H9 (cell line): ENCODE data around the gene P4HB. TPM values are rescaled to one million over a fixed set of nuclear protein-coding genes. Genes with fewer than 3 reads are reported as not detected.

ENCODE experiments used
- DNase-seq: peaks from one replicate; pipeline ENCODE4 v3.0.0-alpha.2; 2017
- H2AFZ ChIP-seq: one replicate; pipeline ENCODE4 v1.6.1; 2013; ENCODE audit warnings: mild to moderate bottlenecking, low read length, control low read depth, moderate library complexity
- H2AK5ac ChIP-seq: 2 replicates; pipeline ENCODE4 v1.6.1; 2013; ENCODE audit warnings: low read length, control low read depth, mixed read lengths; ENCODE audit not compliant: insufficient read length
- H2BK120ac ChIP-seq: one replicate; pipeline ENCODE4 v1.6.1; 2013; ENCODE audit warnings: low read depth, mild to moderate bottlenecking, low read length, control low read depth, inconsistent platforms; ENCODE audit not compliant: poor library complexity, severe bottlenecking
- H2BK12ac ChIP-seq: 2 replicates; pipeline ENCODE4 v1.6.1; 2013; ENCODE audit warnings: low read length, control low read depth, mixed read lengths, low read depth; ENCODE audit not compliant: insufficient read length
- H2BK15ac ChIP-seq: 2 replicates; pipeline ENCODE4 v1.6.1; 2013; ENCODE audit warnings: low read depth, low read length, control low read depth
- H2BK20ac ChIP-seq: one replicate; pipeline ENCODE4 v1.6.1; 2013; ENCODE audit warnings: low read depth, mild to moderate bottlenecking, low read length, control low read depth, inconsistent platforms; ENCODE audit not compliant: poor library complexity, severe bottlenecking
- H2BK5ac ChIP-seq: 2 replicates; pipeline ENCODE4 v1.6.1; 2013; ENCODE audit warnings: low read length, control low read depth, mixed read lengths; ENCODE audit not compliant: insufficient read length
- H3K14ac ChIP-seq: 2 replicates; pipeline ENCODE4 v1.6.1; 2013; ENCODE audit warnings: low read length, control low read depth; ENCODE audit not compliant: insufficient read depth
- H3K18ac ChIP-seq: 2 replicates; pipeline ENCODE4 v1.6.1; 2013; ENCODE audit warnings: low read depth, mild to moderate bottlenecking, mixed read lengths, low read length, control low read depth; ENCODE audit not compliant: insufficient read length
- H3K23ac ChIP-seq: 2 replicates; pipeline ENCODE4 v1.6.1; 2013; ENCODE audit warnings: low read length, control low read depth, mixed read lengths, low read depth; ENCODE audit not compliant: insufficient read length
- H3K23me2 ChIP-seq: 2 replicates; pipeline ENCODE4 v1.6.1; 2013; ENCODE audit warnings: low read depth, mild to moderate bottlenecking, mixed read lengths, low read length, control low read depth; ENCODE audit not compliant: insufficient read length, poor library complexity, severe bottlenecking
- H3K27ac ChIP-seq: 2 replicates; pipeline ENCODE4 v1.5.1; 2013; ENCODE audit warnings: low read length, control low read depth, mixed read lengths, low read depth; ENCODE audit not compliant: insufficient read length
- H3K27me3 ChIP-seq: 2 replicates; pipeline ENCODE4 v1.6.1; 2013; ENCODE audit warnings: low read length, control low read depth, inconsistent platforms; ENCODE audit not compliant: insufficient read depth
- H3K4ac ChIP-seq: 2 replicates; pipeline ENCODE4 v1.6.1; 2013; ENCODE audit warnings: low read depth, mild to moderate bottlenecking, control low read depth, inconsistent platforms, low read length, moderate library complexity
- H3K4me1 ChIP-seq: 2 replicates; pipeline ENCODE4 v1.6.1; 2013; ENCODE audit warnings: low read length, control low read depth, inconsistent platforms; ENCODE audit not compliant: insufficient read depth
- H3K4me2 ChIP-seq: 2 replicates; pipeline ENCODE4 v1.6.1; 2013; ENCODE audit warnings: low read length, control low read depth, mixed read lengths; ENCODE audit not compliant: insufficient read length, insufficient read depth
- H3K56ac ChIP-seq: 2 replicates; pipeline ENCODE4 v1.6.1; 2013; ENCODE audit warnings: low read depth, mild to moderate bottlenecking, mixed read lengths, low read length, control low read depth; ENCODE audit not compliant: insufficient read length
- H3K79me1 ChIP-seq: 2 replicates; pipeline ENCODE4 v1.6.1; 2013; ENCODE audit warnings: low read depth, mild to moderate bottlenecking, moderate library complexity, low read length, control low read depth, inconsistent platforms; ENCODE audit not compliant: insufficient read depth, poor library complexity, severe bottlenecking
- H3K79me2 ChIP-seq: 2 replicates; pipeline ENCODE4 v1.6.1; 2013; ENCODE audit warnings: low read length, control low read depth, inconsistent platforms; ENCODE audit not compliant: insufficient read depth
- H3K9ac ChIP-seq: 2 replicates; pipeline ENCODE4 v1.6.1; 2013; ENCODE audit warnings: low read length, control low read depth, mixed read lengths; ENCODE audit not compliant: insufficient read length; ENCODE audit errors: extremely low read depth
- H3K9me3 ChIP-seq: one replicate; pipeline ENCODE4 v1.6.1; 2013; ENCODE audit warnings: low read depth, low read length, inconsistent platforms; ENCODE audit not compliant: control insufficient read depth
- H3T11ph ChIP-seq: one replicate; pipeline ENCODE4 v1.6.1; 2013; ENCODE audit warnings: mild to moderate bottlenecking, low read length, control low read depth, inconsistent platforms
- H4K20me1 ChIP-seq: one replicate; pipeline ENCODE4 v1.6.1; 2013; ENCODE audit not compliant: control insufficient read depth, insufficient read length, insufficient read depth
- H4K5ac ChIP-seq: 2 replicates; pipeline ENCODE4 v1.6.1; 2013; ENCODE audit warnings: low read depth, mild to moderate bottlenecking, mixed read lengths, low read length, control low read depth; ENCODE audit not compliant: insufficient read length
- H4K8ac ChIP-seq: replicated peaks from 2 replicates; pipeline ENCODE4 v1.6.1; 2013; ENCODE audit warnings: low read length, control low read depth, mixed read lengths, low read depth; ENCODE audit not compliant: insufficient read length
- H4K91ac ChIP-seq: 2 replicates; pipeline ENCODE4 v1.6.1; 2013; ENCODE audit warnings: low read depth, mild to moderate bottlenecking, moderate library complexity, mixed read lengths, low read length, control low read depth; ENCODE audit not compliant: insufficient read length
- H3K27ac Mint-ChIP-seq, 3 experiments: 2 replicates in 2 of 3; 3 replicates in 1 of 3; pipeline ENCODE4 v1.8.0; 2020 to 2021; ENCODE audit warnings: mixed read lengths in 3 of 3, mild to moderate bottlenecking in 1 of 3, moderate library complexity in 1 of 3
- H3K27me3 Mint-ChIP-seq: 2 replicates; pipeline ENCODE4 v1.8.0; 2021; ENCODE audit warnings: low read depth, mild to moderate bottlenecking, moderate library complexity, mixed read lengths
- H3K36me3 Mint-ChIP-seq, 3 experiments: 2 replicates in 2 of 3; 3 replicates in 1 of 3; pipeline ENCODE4 v1.8.0; 2020 to 2021; ENCODE audit warnings: low read depth in 3 of 3, mixed read lengths in 3 of 3; ENCODE audit not compliant: insufficient read depth in 1 of 3
- H3K4me1 Mint-ChIP-seq, 2 experiments: 2 replicates each; pipeline ENCODE4 v1.8.0; 2020; ENCODE audit warnings: mixed read lengths in 2 of 2
- H3K4me3 Mint-ChIP-seq, 2 experiments: 2 replicates in 1 of 2; 3 replicates in 1 of 2; pipeline ENCODE4 v1.8.0; 2020 to 2021; ENCODE audit warnings: mild to moderate bottlenecking in 2 of 2, mixed read lengths in 2 of 2, moderate library complexity in 1 of 2
- H3K9me3 Mint-ChIP-seq, 2 experiments: 2 replicates in 1 of 2; 3 replicates in 1 of 2; pipeline ENCODE4 v1.8.0; 2020; ENCODE audit warnings: mild to moderate bottlenecking in 2 of 2, mixed read lengths in 2 of 2, moderate library complexity in 1 of 2
- CTCF ChIP-seq: fragments of 200-600 bp; sonication (generic); conservative IDR thresholded peaks from 3 replicates; pipeline ENCODE4 v1.8.0; 2021; ENCODE audit warnings: antibody characterized with exemption, mild to moderate bottlenecking
- WGBS: extraction: QIAGEN DNeasy Blood & Tissue Kit; methylation state at CpG from one replicate; pipeline ENCODE4 v1.1.7; 2013; ENCODE audit warnings: missing lambda C conversion rate, low lambda C conversion rate, mixed read lengths; ENCODE audit not compliant: insufficient read length; ENCODE audit errors: extremely low coverage; 5-methylcytosine and 5-hydroxymethylcytosine counted together
- total RNA-seq: library from RNA; stranded (reverse); gene quantifications from 2 replicates; pipeline ENCODE4 v1.2.1, GENCODE V29; 2021

Gene P4HB
- total RNA-seq, 1 experiment from 2014 or later = 366 TPM

DNA sequence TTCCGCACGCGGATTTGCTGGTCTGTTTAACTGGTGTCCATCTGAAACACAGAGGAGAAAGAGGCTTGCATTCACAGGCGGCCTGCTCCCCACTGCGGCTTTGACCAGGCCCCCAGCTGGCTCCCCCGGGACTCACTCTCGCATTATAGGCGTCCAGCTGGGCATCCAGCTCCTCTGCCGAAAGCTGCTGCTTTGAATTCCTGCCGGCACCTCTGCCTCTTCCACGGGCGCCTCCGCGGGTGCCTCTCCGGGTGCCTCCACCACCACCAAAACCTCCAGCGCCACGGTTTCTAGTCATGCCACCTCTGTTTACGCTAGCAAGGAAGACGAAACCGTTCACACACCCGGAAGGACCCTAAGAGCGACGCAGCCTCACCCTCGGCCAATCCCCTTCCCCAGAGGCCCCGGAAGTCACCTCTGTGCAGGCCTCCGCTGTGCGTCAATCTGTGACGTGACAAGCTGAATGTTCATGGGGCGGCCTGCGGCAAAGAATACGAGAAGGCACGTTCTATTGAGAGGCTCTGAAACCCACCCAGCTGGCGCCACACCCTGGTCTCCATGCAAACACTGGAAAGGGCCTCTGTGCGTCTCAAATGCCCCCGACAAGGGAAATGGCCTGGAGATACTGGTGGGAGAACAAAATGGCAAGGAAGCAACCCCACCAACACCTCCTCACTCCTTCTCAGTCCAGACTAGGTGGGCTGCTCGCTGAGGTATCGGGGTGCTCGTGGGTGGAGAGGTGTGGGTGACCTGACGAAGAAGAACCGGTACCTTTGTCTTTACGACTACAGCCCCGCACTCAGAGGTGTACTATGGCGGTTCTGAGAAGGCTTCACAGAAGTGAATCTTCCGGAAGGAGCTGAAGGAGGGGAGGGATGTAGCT is 28.0 kb upstream of the P4HB start:
- no peaks in the 10 kb centered on the region for H3K4me1 ChIP-seq
- no peak overlapping the region for H3K27ac ChIP-seq
- peak overlapping the region; percentile 89 to 92; a peak in 4 of 5 replicates for H3K4me3 Mint-ChIP-seq
- no peak overlapping the region for H2AK5ac ChIP-seq
- H4K8ac ChIP-seq = no peak overlapping the region
- H3K23ac ChIP-seq = no peak overlapping the region
- no peak overlapping the region for H2BK20ac ChIP-seq
- no peak overlapping the region for H2BK5ac ChIP-seq
- H3K4me2 ChIP-seq = no peak overlapping the region
- no peak overlapping the region for H4K91ac ChIP-seq
- peaks cover 49 to 74% (median 64%) of the 10 kb centered on the region in 3 experiments for H3K36me3 Mint-ChIP-seq
- H3K27me3 ChIP-seq = no peaks in the 10 kb centered on the region
- no peak overlapping the region for H3K4ac ChIP-seq
- no peak for TF ChIP-seq CTCF
- DNase-seq = peak; percentile 30
- H4K5ac ChIP-seq = no peak overlapping the region
- H2BK15ac ChIP-seq = no peak overlapping the region
- H3K9me3 Mint-ChIP-seq = no peaks in the 10 kb centered on the region
- H3K79me2 ChIP-seq = peaks cover 17% of the 10 kb centered on the region; the same call in 1 of the 2 replicates
- H3K14ac ChIP-seq = no peak overlapping the region
- H3K9ac ChIP-seq = no peak overlapping the region
- H2AFZ ChIP-seq = no peak overlapping the region
- H3K27me3 Mint-ChIP-seq = 0 out of 2 replicates have a peak, but pooled peaks cover 1% of the 10 kb centered on the region
- H3K18ac ChIP-seq = no peak overlapping the region
- peaks cover 3 to 16% of the 10 kb centered on the region in 2 experiments; a peak in 3 of 4 replicates for H3K4me1 Mint-ChIP-seq
- WGBS = no CpG with 5 or more reads among the region's 44 CpGs
- no peaks in the 10 kb centered on the region for H4K20me1 ChIP-seq
- H3K27ac Mint-ChIP-seq = peak overlapping the region in 1 of 3 experiments; percentile 45; a peak in 2 of 7 replicates
- H3K9me3 ChIP-seq = no peaks in the 10 kb centered on the region
- H3T11ph ChIP-seq = no peak overlapping the region
- H3K56ac ChIP-seq = no peak overlapping the region
- H2BK120ac ChIP-seq = no peak overlapping the region
- peaks cover 24% of the 10 kb centered on the region for H3K79me1 ChIP-seq
- peaks cover 7% of the 10 kb centered on the region for H3K23me2 ChIP-seq
- no peak overlapping the region for H2BK12ac ChIP-seq
